ENCODE data around the gene BCAS1.

Gene BCAS1

GRCh38 chr20:53964501-53965253 lies 105.7 kb downstream of the BCAS1 start:
- DNase-seq = no peak

DNA sequence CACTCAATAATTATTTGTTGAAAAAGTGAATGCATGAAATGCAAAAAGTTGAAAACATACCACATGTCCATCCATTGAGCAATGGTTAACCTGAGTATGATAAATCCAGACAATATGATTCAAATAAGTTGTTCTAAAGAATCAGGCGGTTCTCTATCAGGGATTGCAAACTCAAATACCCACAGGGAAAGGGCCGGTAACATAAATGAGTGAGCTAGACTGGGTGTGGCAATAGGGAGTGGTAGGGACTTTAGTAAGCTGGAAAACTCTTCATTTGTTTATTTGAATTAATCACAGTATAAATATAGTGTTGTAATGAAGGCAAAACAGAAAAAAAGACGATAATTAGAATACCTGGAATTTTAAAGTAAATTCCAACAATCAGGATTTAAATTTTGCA lies 106.3 kb downstream of the BCAS1 start:
- DNase-seq = no peak

GRCh38 chr20:53963635-53964034 lies 106.8 kb downstream of the BCAS1 start:
- no peak for DNase-seq

DNA sequence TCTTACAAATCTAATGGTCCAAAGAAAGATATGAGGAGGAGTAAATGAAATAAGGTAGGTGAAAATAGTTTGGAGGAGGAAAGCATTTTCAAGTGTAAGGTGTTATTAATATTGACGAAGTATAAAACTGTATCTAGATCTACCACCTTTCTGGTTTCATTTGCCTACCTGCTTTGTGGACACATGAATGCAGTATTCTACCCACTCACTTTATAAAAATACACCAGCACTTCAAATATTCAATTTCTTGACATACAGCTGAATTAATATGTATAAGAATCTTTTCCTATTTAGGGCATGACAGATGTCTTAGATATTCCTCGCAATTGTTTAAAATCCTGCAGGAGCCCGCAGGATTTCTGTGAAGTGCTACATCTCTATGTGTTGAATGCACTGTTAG lies 108.0 kb downstream of the BCAS1 start:
- no peak for DNase-seq

- no peak for DNase-seq
Observed at GRCh38 chr20:53961527-53961926, 108.9 kb downstream of the BCAS1 start.

GRCh38 chr20:53960579-53961272 lies 109.7 kb downstream of the BCAS1 start:
- no peak for DNase-seq

GRCh38 chr20:53959911-53960578 lies 110.3 kb downstream of the BCAS1 start:
- no peak for DNase-seq

- no peak for DNase-seq
Observed at GRCh38 chr20:53958260-53958659, 112.1 kb downstream of the BCAS1 start.

DNA sequence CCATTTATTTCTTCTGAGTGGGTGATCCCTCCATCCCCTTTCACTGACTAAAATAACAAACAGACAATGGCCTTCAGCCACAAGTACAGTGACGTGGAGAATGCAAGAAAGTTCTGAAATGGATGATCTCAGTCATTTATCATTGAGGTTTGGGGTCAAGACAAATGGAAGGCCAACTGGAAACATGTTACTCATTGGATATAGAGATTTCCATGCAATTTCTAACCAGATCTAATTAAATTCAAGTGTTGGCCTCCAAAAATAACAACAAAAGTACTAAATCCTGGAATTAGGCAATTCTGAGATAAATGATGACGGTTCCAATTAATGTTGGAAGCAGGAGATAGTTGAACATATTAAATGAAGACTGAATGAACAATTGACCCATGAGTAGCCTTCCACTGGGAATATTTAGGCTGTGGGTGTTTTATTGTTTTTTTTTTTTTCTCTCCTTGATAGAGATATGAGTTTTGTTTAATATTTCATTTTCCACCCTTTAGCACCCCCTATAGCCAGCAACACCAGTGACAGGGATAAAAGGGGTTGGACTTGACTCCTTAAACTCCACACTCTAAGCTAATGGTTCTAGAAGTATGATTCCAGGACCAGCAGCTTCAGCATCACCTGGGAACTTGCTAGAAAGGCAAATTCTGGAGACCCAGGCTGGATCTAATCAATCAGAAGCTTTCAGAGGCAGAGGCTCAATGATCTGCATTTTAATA lies 112.8 kb downstream of the BCAS1 start:
- no peak for DNase-seq

- DNase-seq = no peak
Observed at GRCh38 chr20:53956013-53956715, 114.2 kb downstream of the BCAS1 start.

DNA sequence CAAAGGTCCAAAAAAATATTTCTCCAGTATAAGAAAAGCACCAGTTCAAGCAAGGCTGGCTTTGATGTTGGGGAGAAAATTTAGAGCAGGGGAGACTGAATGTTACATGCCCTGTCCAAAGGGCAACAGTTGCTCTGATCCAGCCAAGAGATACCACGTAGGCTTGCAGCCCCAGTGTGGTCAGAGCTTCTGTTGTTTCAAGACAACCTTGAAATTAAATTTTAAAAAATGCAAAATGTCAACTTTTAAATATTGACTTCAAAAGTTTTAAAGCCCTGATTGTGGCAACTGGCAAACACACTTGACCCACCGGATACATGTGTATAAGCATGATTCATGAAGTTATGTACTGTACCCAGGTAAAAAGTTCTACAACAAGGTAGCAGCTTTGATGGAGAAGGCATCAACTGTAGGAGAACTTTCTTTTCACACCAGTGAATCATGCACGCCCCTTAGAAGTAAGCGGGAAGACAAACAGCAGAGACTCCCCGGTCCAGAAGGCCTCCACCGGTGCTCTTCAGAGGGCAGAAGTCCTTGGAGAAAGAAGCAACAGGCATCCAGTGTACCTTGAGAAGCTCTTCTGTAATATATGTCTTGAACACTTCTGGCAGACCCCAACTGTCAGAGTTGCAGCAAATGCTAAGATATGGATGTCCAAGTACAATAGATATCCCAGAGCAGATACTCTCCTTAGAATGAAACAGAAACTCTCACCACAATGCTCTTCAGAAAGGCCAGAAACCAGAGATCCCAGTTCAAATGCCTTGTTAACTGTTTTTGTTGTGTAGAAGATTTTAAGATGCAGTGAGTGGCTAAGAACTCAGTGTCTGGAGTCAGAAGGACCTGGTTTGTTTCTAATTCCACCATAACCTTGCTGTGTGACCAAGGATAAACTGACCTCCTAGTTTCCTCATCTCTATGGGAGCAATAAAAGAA lies 115.4 kb downstream of the BCAS1 start:
- no peak for DNase-seq

DNA sequence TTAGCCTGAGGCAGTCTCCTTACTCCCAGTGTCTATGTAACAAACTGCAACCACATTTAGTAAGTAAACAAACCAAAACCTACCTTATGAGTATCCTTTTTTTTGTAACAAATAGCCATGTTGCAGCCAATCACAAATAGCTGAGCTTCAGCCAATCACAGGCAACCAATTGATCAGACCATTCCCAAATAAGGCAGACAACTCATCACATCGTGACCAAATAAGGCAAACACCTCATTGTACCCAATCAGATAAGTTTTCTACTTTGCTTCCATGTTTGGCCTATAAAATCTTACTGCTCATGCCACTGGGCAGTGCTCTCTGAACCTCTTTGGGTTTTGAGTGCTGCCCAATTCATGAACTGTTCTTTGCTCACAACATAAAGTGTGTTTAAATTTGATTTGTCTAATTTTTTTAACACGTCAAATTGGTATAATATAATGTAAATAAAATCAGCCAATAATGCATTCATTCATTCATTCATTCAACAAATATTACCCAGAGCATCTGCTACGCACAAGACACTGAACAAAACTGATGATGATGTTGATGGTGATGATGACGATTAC lies 117.8 kb downstream of the BCAS1 start:
- DNase-seq = no peak

DNA sequence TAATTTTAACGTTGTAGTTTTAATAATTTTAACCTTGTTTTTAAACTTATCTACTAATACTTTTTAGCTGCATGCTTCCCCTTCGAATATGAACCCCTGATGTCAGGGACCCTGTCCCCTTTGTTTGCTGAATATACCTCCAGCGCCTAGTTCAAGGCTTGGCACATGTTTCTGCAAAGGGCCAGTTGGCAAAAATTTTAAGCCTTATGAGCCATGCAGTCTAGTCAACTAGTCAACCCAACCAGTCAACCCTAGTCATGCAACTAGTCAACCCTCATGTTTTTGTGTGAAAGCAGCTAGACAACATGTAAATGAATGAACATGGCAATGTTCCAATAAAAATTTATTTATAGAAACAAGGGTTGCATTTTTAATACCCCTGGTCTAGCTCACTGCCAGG lies 119.8 kb downstream of the BCAS1 start:
- no peak for DNase-seq

DNA sequence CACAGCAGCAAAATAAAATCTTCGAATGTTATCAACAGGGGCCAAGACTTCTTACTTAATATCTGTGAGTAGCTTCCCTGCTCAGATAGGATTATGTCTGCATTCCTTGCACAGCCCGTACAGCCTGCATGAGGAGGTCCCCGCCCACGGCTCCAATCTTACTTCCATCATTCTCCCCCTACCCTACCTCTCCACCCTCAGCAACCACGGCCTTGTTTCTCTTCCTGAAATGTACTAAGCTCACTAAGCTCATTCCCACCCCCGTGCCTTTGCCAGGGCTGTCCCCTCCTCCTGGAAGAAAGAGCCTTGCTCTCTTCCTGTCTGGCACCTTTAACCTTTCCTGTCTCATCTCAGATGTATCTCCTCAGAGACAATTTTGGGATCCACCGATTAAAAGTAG lies 120.4 kb downstream of the BCAS1 start:
- no peak for DNase-seq

- DNase-seq = peak in 3 of 56 donors; percentile 12 to 34 (median 27)
Observed at GRCh38 chr20:53949319-53949839, 121.0 kb downstream of the BCAS1 start.

- no peak for DNase-seq
Observed at GRCh38 chr20:53948383-53949318, 121.7 kb downstream of the BCAS1 start.

- DNase-seq = no peak
Observed at GRCh38 chr20:53947501-53948195, 122.7 kb downstream of the BCAS1 start.

DNA sequence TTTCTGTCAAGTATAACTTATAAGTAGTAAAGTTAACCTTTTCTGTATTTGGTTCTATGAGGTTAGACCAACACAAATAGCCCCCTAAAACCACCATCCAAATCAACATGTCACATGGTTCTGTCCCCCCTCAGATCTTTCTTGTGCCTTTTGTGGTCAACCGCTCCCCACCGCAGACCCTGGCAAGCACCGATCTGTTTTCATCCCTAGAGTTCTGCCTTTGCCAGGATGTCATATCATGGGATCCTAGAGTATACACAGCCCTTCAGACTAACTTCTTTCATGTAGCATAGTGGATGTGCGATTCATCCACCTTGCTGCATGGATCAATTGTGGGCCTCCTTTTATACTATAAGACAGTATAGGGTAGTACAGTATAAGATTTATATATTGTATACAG lies 124.3 kb downstream of the BCAS1 start:
- DNase-seq = no peak
